Left hindlimb (tissue), 1 donor: Measurements from ENCODE around the gene SCN9A.
"Not testable (repeated sequence)": the region's sequence is repeated elsewhere in the genome, so short reads cannot be mapped to it uniquely, and the experiment has no call there.

Experiments used
- DNase-seq: peaks from one replicate; pipeline ENCODE4 v3.0.0-alpha.2; 2018

Gene SCN9A

GRCh38 chr2:166332106-166332505 is 43.6 kb downstream of the SCN9A start:
- DNase-seq: no peak

- DNase-seq: no peak
These were observed 44.3 kb downstream of the SCN9A start for GRCh38 chr2:166331468-166331867.

- no peak for DNase-seq
These were observed 46.3 kb downstream of the SCN9A start for GRCh38 chr2:166329465-166329864.

- no peak for DNase-seq
These were observed 47.6 kb downstream of the SCN9A start for GRCh38 chr2:166328147-166328546.

- no peak for DNase-seq
These were observed 54.7 kb downstream of the SCN9A start for GRCh38 chr2:166321076-166321475.

GRCh38 chr2:166314022-166314759 is 61.6 kb downstream of the SCN9A start:
- no peak for DNase-seq

- not testable (repeated sequence) for DNase-seq
These were observed 62.9 kb downstream of the SCN9A start for GRCh38 chr2:166312863-166313262.

- no peak for DNase-seq
These were observed 68.4 kb downstream of the SCN9A start for GRCh38 chr2:166307326-166307725.

GRCh38 chr2:166304656-166305055 is 71.1 kb downstream of the SCN9A start:
- no peak for DNase-seq

GRCh38 chr2:166302036-166302435 is 73.7 kb downstream of the SCN9A start:
- no peak for DNase-seq

GRCh38 chr2:166297951-166298350 is 77.8 kb downstream of the SCN9A start:
- DNase-seq: no peak

- no peak for DNase-seq
These were observed 81.8 kb downstream of the SCN9A start for GRCh38 chr2:166293984-166294383.

GRCh38 chr2:166285215-166285614 is 90.5 kb downstream of the SCN9A start:
- no peak for DNase-seq

- DNase-seq: no peak
These were observed 91.4 kb downstream of the SCN9A start for GRCh38 chr2:166284359-166284758.

- no peak for DNase-seq
These were observed 93.6 kb downstream of the SCN9A start for GRCh38 chr2:166282154-166282553.

- DNase-seq: no peak
These were observed 96.9 kb downstream of the SCN9A start for GRCh38 chr2:166278856-166279255.

- no peak for DNase-seq
These were observed 105.4 kb downstream of the SCN9A start for GRCh38 chr2:166270376-166270775.

GRCh38 chr2:166269322-166269721 is 106.4 kb downstream of the SCN9A start:
- no peak for DNase-seq

- DNase-seq: no peak
These were observed 117.9 kb downstream of the SCN9A start for GRCh38 chr2:166257859-166258258.

- DNase-seq: no peak
These were observed 118.8 kb downstream of the SCN9A start for GRCh38 chr2:166256896-166257295.

- no peak for DNase-seq
These were observed 126.4 kb downstream of the SCN9A start for GRCh38 chr2:166249318-166249717.

GRCh38 chr2:166246901-166247300 is 128.8 kb downstream of the SCN9A start:
- no peak for DNase-seq

- DNase-seq: no peak
These were observed 133.4 kb downstream of the SCN9A start for GRCh38 chr2:166242309-166242708.

GRCh38 chr2:166240387-166241313 is 135.1 kb downstream of the SCN9A start:
- DNase-seq: no peak
